Liver (tissue), 9 donors: ENCODE measurements around the gene ZNF254. TPM values are rescaled to one million over a fixed set of nuclear protein-coding genes. Genes with fewer than 3 reads are reported as not detected.

Experiments
- DNase-seq: peaks from one replicate; pipeline ENCODE4 v3.0.0-alpha.2; 2017; ENCODE audit warnings: low spot score
- H3K27ac ChIP-seq, 2 donors: one replicate each; pipeline ENCODE4 v1.7.0; 2013; ENCODE audit warnings: inconsistent platforms in 2 of 2, low read length in 2 of 2, control low read depth in 1 of 2, low read depth in 1 of 2, mild to moderate bottlenecking in 1 of 2
- H3K27me3 ChIP-seq, 4 donors: one replicate each; pipeline versions ENCODE4 v1.6.1 to v1.7.0; 2013; ENCODE audit warnings: low read length in 3 of 4, inconsistent platforms in 1 of 4, mild to moderate bottlenecking in 1 of 4, moderate library complexity in 1 of 4; ENCODE audit not compliant: control insufficient read depth in 4 of 4, insufficient read depth in 4 of 4
- H3K36me3 ChIP-seq, 4 donors: one replicate each; pipeline versions ENCODE4 v1.6.1 to v1.7.0; 2013; ENCODE audit warnings: low read length in 3 of 4, mild to moderate bottlenecking in 3 of 4, low read depth in 1 of 4, moderate library complexity in 1 of 4; ENCODE audit not compliant: control insufficient read depth in 4 of 4, insufficient read depth in 3 of 4
- H3K4me1 ChIP-seq, 4 donors: one replicate each; pipeline versions ENCODE4 v1.6.1 to v1.7.0; 2013; ENCODE audit warnings: low read length in 3 of 4, mild to moderate bottlenecking in 3 of 4, moderate library complexity in 1 of 4; ENCODE audit not compliant: control insufficient read depth in 4 of 4, insufficient read depth in 4 of 4
- H3K4me3 ChIP-seq, 3 donors: one replicate each; pipeline versions ENCODE4 v1.6.1 to v1.7.0; 2013; ENCODE audit warnings: low read length in 3 of 3, control low read depth in 1 of 3, low read depth in 1 of 3, mild to moderate bottlenecking in 1 of 3
- H3K9ac ChIP-seq, 2 donors: one replicate each; pipeline ENCODE4 v1.7.0; 2013; ENCODE audit warnings: low read length in 2 of 2, mild to moderate bottlenecking in 2 of 2, moderate library complexity in 2 of 2, control low read depth in 1 of 2, low read depth in 1 of 2
- H3K9me3 ChIP-seq, 4 donors: one replicate each; pipeline versions ENCODE4 v1.6.1 to v1.7.0; 2013; ENCODE audit warnings: low read length in 3 of 4; ENCODE audit not compliant: control insufficient read depth in 4 of 4
- EGR1 ChIP-seq, 2 donors: IDR thresholded peaks; 2 replicates each; pipeline ENCODE4 v1.6.1; 2016 to 2018; ENCODE audit warnings: antibody characterized with exemption in 2 of 2, low read depth in 2 of 2
- FOXA1 ChIP-seq: IDR thresholded peaks from 2 replicates; pipeline ENCODE4 v1.6.1; 2016; ENCODE audit warnings: antibody characterized with exemption
- FOXA2 ChIP-seq: IDR thresholded peaks from 2 replicates; pipeline ENCODE4 v1.6.1; 2016; ENCODE audit warnings: antibody characterized with exemption
- GABPA ChIP-seq, 2 donors: IDR thresholded peaks in 1 of 2; conservative IDR thresholded peaks in 1 of 2; 2 replicates each; pipeline ENCODE4 v1.6.1; 2016; ENCODE audit warnings: antibody characterized with exemption in 2 of 2, mild to moderate bottlenecking in 1 of 2, moderate library complexity in 1 of 2
- HNF4G ChIP-seq: IDR thresholded peaks from 2 replicates; pipeline ENCODE4 v1.6.1; 2016; ENCODE audit warnings: antibody characterized with exemption
- JUND ChIP-seq, 2 donors: IDR thresholded peaks; 2 replicates each; pipeline ENCODE4 v1.6.1; 2016; ENCODE audit warnings: antibody characterized with exemption in 2 of 2
- NR2F2 ChIP-seq: IDR thresholded peaks from 2 replicates; pipeline ENCODE4 v1.6.1; 2016; ENCODE audit warnings: antibody characterized with exemption
- RXRA ChIP-seq, 2 donors: IDR thresholded peaks; 2 replicates each; pipeline ENCODE4 v1.6.1; 2017 to 2018; ENCODE audit warnings: antibody characterized with exemption in 2 of 2, mild to moderate bottlenecking in 1 of 2
- SP1 ChIP-seq: IDR thresholded peaks from 2 replicates; pipeline ENCODE4 v1.6.1; 2018; ENCODE audit warnings: antibody characterized with exemption, mild to moderate bottlenecking
- TAF1 ChIP-seq: conservative IDR thresholded peaks from 2 replicates; pipeline ENCODE4 v1.6.1; 2016; ENCODE audit warnings: antibody characterized with exemption, mild to moderate bottlenecking
- YY1 ChIP-seq: IDR thresholded peaks from 2 replicates; pipeline ENCODE4 v1.6.1; 2016; ENCODE audit warnings: antibody characterized with exemption, mild to moderate bottlenecking
- ZBTB33 ChIP-seq: IDR thresholded peaks from 2 replicates; pipeline ENCODE4 v1.6.1; 2016; ENCODE audit warnings: antibody characterized with exemption
- polyA plus RNA-seq, 2 donors: library from polyadenylated mRNA; stranded (reverse) in 1 of 2; unstranded in 1 of 2; fragments of 200-250 nt in 1 of 2; fragments of >200 nt in 1 of 2; fragmentation: Nextera tagmentation in 1 of 2; extraction: Ambion mirVana in 1 of 2; gene quantifications; one replicate each; pipeline versions ENCODE4 v1.2.1 to v1.2.3, GENCODE V29; 2013 to 2015
- total RNA-seq, 2 donors: library from RNA; depleted of rRNA; stranded (reverse); fragments of >200 nt; gene quantifications; one replicate each; pipeline ENCODE4 v1.2.3, GENCODE V29; 2014
- TF ChIP-seq, protein P1 (sequence below): IDR thresholded peaks from 2 replicates; pipeline ENCODE4 v1.6.1; 2016; ENCODE audit warnings: antibody characterized with exemption, mild to moderate bottlenecking
- TF ChIP-seq, protein P2 (sequence below): IDR thresholded peaks from 2 replicates; pipeline ENCODE4 v1.6.1; 2016; ENCODE audit warnings: antibody characterized with exemption
- TF ChIP-seq, protein P3 (sequence below): fragments of 150-350 bp; IDR thresholded peaks from 2 replicates; pipeline ENCODE4 v1.5.1; 2017; ENCODE audit warnings: improper control_type of control experiment, low read depth, low read length; ENCODE audit not compliant: missing input control
- donor health status: healthy.
- donor health status: healthy.
- donor health status: healthy.
- donor health status: healthy.
- donor health status: healthy.

The ZNF254 gene
- total and polyA plus RNA-seq, 4 donors = 2.4 to 9.0 (median 5.9) TPM

- H3K9ac ChIP-seq = no peak overlapping the region
- H3K27me3 ChIP-seq = no peaks in the 10 kb centered on the region
- H3K4me1 ChIP-seq = no peaks in the 10 kb centered on the region
- TF ChIP-seq YY1 = no peak
- no peak for TF ChIP-seq EGR1 (IDR thresholded peaks at IDR 0.05; ENCODE audit: low read depth in 2 of 2)
- no peak for TF ChIP-seq FOXA1
- TF ChIP-seq JUND (IDR thresholded peaks at IDR 0.05) = no peak
- TF ChIP-seq RXRA (IDR thresholded peaks at IDR 0.05) = no peak
- no peak for TF ChIP-seq TAF1
- no peak overlapping the region for H3K27ac ChIP-seq
- peaks cover 0 to 25% (median 18%) of the 10 kb centered on the region in 4 donors for H3K36me3 ChIP-seq
- H3K4me3 ChIP-seq = no peak overlapping the region
- DNase-seq = no peak
- no peaks in the 10 kb centered on the region for H3K9me3 ChIP-seq
These were observed 14.3 kb upstream of the ZNF254 start for GRCh38 chr19:24072720-24073119.

DNA sequence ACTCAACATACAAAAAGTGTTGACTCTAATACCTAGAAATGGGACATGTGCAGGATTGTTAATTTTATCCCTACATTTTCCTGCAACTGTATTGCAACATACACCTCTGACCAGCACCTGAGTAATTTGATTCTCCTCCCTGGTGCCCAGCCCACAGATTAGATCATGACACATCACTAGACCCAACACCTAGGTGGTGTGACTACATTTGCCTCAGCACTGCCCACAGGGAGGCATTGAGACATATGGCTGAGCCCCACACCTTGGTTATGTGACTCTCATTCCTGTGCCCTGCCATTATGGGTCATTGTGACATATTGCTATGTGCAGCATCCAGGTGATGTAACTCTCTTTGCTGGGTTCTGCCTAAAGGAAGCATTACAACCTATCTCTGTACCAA lies 13.2 kb upstream of the ZNF254 start:
- Histone ChIP-seq H3K4me1 (no peaks in the 10 kb centered on the region), H3K9me3 (no peaks in the 10 kb centered on the region), H3K27me3 (no peaks in the 10 kb centered on the region), H3K36me3 (peaks cover 0 to 21% (median 12%) of the 10 kb centered on the region in 4 donors), H3K4me3 (no peak overlapping the region), H3K27ac (no peak overlapping the region), H3K9ac (no peak overlapping the region)
- TF ChIP-seq HNF4G (no peak), TAF1 (no peak), JUND (IDR thresholded peaks at IDR 0.05) (no peak), NR2F2 (no peak), EGR1 (IDR thresholded peaks at IDR 0.05; ENCODE audit: low read depth in 2 of 2) (no peak), FOXA1 (no peak), RXRA (IDR thresholded peaks at IDR 0.05) (no peak), GABPA (IDR thresholded peaks at IDR 0.05 in 1 of 2, conservative IDR thresholded peaks at IDR 0.05 in 1 of 2) (no peak), ZBTB33 (no peak), FOXA2 (no peak), SP1 (no peak)
- TF ChIP-seq, protein P1, sequence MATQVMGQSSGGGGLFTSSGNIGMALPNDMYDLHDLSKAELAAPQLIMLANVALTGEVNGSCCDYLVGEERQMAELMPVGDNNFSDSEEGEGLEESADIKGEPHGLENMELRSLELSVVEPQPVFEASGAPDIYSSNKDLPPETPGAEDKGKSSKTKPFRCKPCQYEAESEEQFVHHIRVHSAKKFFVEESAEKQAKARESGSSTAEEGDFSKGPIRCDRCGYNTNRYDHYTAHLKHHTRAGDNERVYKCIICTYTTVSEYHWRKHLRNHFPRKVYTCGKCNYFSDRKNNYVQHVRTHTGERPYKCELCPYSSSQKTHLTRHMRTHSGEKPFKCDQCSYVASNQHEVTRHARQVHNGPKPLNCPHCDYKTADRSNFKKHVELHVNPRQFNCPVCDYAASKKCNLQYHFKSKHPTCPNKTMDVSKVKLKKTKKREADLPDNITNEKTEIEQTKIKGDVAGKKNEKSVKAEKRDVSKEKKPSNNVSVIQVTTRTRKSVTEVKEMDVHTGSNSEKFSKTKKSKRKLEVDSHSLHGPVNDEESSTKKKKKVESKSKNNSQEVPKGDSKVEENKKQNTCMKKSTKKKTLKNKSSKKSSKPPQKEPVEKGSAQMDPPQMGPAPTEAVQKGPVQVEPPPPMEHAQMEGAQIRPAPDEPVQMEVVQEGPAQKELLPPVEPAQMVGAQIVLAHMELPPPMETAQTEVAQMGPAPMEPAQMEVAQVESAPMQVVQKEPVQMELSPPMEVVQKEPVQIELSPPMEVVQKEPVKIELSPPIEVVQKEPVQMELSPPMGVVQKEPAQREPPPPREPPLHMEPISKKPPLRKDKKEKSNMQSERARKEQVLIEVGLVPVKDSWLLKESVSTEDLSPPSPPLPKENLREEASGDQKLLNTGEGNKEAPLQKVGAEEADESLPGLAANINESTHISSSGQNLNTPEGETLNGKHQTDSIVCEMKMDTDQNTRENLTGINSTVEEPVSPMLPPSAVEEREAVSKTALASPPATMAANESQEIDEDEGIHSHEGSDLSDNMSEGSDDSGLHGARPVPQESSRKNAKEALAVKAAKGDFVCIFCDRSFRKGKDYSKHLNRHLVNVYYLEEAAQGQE = no peak
- TF ChIP-seq, protein P2, sequence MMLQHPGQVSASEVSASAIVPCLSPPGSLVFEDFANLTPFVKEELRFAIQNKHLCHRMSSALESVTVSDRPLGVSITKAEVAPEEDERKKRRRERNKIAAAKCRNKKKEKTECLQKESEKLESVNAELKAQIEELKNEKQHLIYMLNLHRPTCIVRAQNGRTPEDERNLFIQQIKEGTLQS = no peak
- TF ChIP-seq, protein P3, sequence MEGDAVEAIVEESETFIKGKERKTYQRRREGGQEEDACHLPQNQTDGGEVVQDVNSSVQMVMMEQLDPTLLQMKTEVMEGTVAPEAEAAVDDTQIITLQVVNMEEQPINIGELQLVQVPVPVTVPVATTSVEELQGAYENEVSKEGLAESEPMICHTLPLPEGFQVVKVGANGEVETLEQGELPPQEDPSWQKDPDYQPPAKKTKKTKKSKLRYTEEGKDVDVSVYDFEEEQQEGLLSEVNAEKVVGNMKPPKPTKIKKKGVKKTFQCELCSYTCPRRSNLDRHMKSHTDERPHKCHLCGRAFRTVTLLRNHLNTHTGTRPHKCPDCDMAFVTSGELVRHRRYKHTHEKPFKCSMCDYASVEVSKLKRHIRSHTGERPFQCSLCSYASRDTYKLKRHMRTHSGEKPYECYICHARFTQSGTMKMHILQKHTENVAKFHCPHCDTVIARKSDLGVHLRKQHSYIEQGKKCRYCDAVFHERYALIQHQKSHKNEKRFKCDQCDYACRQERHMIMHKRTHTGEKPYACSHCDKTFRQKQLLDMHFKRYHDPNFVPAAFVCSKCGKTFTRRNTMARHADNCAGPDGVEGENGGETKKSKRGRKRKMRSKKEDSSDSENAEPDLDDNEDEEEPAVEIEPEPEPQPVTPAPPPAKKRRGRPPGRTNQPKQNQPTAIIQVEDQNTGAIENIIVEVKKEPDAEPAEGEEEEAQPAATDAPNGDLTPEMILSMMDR = no peak
- no peak for DNase-seq
